SJSA1 (cell line): ENCODE measurements around the gene CCL13. TPM values are rescaled to one million over a fixed set of nuclear protein-coding genes. Genes with fewer than 3 reads are reported as not detected.
A peak's percentile ranks its signal among the peaks of the same experiment; 100 is the strongest.

ENCODE experiments used
- DNase-seq, 2 experiments: peaks; one replicate each; pipeline ENCODE4 v3.0.0-alpha.2; 2015 to 2020; ENCODE audit warnings: low spot score in 2 of 2, low read depth in 1 of 2
- H3K27ac ChIP-seq: fragments of 250-450 bp; sonication (Bioruptor Pico); 2 replicates; pipeline ENCODE4 v1.5.1; 2020; ENCODE audit warnings: mild to moderate bottlenecking, moderate library complexity
- H3K27me3 ChIP-seq: fragments of 250-450 bp; sonication (Bioruptor Pico); replicated peaks from 2 replicates; pipeline ENCODE4 v1.5.1; 2020; ENCODE audit warnings: mild to moderate bottlenecking, moderate library complexity
- H3K36me3 ChIP-seq: fragments of 250-450 bp; sonication (Bioruptor Pico); 2 replicates; pipeline ENCODE4 v1.5.1; 2020; ENCODE audit warnings: mild to moderate bottlenecking
- H3K4me1 ChIP-seq: fragments of 250-450 bp; sonication (Bioruptor Pico); replicated peaks from 2 replicates; pipeline ENCODE4 v1.6.1; 2021; ENCODE audit warnings: mild to moderate bottlenecking
- H3K4me3 ChIP-seq: fragments of 250-450 bp; sonication (Bioruptor Pico); 2 replicates; pipeline ENCODE4 v1.5.1; 2020; ENCODE audit warnings: mild to moderate bottlenecking
- H3K9me3 ChIP-seq: fragments of 250-450 bp; sonication (Bioruptor Pico); replicated peaks from 2 replicates; pipeline ENCODE4 v1.5.1; 2020; ENCODE audit warnings: mild to moderate bottlenecking
- total RNA-seq: library from RNA; depleted of rRNA; stranded (reverse); fragments of >200 nt; shearing (Covaris generic); gene quantifications from 2 replicates; pipeline ENCODE4 v1.2.3, GENCODE V29; 2014

The CCL13 gene
- total RNA-seq, 1 experiment from 2014 or later: not detected

DNA sequence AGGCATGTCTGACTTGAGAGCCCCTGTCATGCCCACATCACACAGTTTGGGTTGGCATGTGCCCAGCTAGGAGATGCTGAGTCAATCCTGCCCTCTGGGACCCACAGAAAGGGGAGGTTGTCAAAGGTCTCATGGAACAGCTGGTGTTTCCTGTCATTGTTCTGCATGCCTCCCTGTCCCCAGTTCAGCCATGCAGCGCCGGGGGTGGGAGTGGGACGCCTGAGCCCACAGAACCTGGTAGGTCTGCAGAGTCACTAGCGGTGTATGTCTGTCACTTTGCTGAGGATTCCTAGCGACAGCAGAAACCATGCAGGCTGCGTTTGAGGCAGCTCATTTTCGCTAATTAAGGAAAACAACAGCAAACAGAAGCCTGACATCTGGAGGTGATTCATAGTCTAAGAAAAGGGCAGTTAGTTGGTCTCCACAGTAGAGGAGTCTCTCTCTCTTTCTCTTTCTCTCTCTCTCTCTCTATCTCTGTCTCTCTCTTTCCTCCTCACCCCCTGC is 26.4 kb downstream of the CCL13 start:
- DNase-seq: peak; percentile 10 to 46
- H3K27ac ChIP-seq: no peak overlapping the region
- no peak overlapping the region for H3K4me3 ChIP-seq
- H3K4me1 ChIP-seq: peaks cover 9% of the 10 kb centered on the region; the same call in 1 of the 2 replicates
- H3K36me3 ChIP-seq: no peaks in the 10 kb centered on the region
- no peaks in the 10 kb centered on the region for H3K27me3 ChIP-seq
- H3K9me3 ChIP-seq: no peaks in the 10 kb centered on the region

DNA sequence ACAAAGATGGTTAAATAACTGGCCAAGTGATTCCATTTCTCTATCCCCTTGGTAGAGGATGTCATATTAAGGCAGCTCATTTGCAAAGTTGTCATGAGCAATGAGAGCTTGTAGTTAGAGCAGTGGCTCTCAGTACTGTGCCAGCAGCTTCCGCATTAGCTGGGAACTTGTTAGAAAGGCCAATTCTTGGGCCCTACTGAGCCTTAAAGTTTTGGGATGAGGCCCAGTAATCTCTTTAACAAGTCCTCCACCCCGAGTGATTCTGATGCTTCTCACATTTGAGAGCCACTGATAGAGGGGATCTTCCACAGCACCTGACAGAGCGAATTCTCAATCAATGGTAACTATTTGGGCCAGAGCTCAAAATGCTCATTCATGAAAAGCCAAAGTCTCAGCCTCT is 26.9 kb downstream of the CCL13 start:
- H3K9me3 ChIP-seq: no peaks in the 10 kb centered on the region
- H3K4me3 ChIP-seq: no peak overlapping the region
- no peak overlapping the region for H3K27ac ChIP-seq
- peaks cover 9% of the 10 kb centered on the region; the same call in 1 of the 2 replicates for H3K4me1 ChIP-seq
- H3K36me3 ChIP-seq: no peaks in the 10 kb centered on the region
- DNase-seq: no peak
- no peaks in the 10 kb centered on the region for H3K27me3 ChIP-seq

DNA sequence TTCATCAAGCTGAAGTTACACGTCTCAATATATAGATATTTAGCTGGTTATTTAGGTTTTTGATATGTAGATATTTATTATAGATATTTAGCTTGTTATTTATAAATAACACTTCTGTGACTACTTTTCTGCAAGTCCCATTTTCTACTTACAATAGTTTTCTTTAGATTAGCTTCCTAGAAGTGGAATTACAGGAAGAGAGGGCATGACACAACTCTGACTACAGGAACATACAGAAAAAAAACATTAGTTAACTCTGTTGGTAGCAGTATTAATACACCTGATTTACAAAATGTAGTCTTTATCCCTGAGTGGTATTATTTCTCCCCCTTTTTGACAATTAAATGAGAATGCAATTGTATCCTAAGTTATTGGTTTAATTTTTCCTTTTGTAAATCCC is 28.0 kb downstream of the CCL13 start:
- DNase-seq: no peak
- no peaks in the 10 kb centered on the region for H3K36me3 ChIP-seq
- H3K27ac ChIP-seq: no peak overlapping the region
- H3K4me3 ChIP-seq: no peak overlapping the region
- no peaks in the 10 kb centered on the region for H3K9me3 ChIP-seq
- no peaks in the 10 kb centered on the region for H3K27me3 ChIP-seq
- H3K4me1 ChIP-seq: peaks cover 9% of the 10 kb centered on the region; the same call in 1 of the 2 replicates

DNA sequence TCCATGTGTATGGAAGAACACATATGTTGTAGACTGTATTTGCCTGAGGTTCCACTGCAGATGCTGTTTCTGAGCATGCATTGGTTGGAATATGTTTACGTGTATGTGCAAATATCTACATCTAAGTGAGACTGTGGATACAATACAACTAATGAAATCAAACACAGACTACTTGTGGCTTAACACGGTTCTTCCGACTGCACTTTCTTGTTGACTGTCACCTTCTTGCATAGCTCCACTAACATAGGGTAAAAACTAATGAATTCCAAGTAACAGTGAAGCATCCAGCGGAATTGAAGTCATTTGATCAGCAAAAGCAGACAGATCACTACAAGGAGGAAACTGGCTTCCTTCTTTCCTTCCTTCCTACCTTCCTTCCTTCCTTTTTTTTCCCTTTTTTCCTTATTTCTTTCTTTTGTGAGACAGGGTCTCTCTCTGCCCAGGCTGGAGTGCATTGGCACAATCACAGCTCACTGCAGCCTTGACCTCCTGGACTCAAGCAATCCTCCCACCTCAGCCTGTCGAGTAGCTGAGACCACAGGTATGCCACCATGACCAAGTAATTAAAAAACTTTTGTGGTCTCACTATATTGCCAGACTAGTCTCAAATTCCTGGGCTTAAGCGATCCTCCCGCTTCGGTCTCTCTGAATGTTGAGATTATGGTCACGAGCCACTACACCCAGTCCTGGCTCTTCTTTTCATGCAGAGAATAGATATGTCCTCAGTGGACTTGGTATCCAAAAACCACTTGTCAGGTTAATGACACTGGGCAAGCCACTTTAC is 28.7 kb downstream of the CCL13 start:
- Histone ChIP-seq H3K4me3 (no peak overlapping the region), H3K27ac (no peak overlapping the region), H3K36me3 (no peaks in the 10 kb centered on the region), H3K4me1 (peaks cover 9% of the 10 kb centered on the region; the same call in 1 of the 2 replicates), H3K27me3 (no peaks in the 10 kb centered on the region), H3K9me3 (no peaks in the 10 kb centered on the region)
- no peak for DNase-seq

DNA sequence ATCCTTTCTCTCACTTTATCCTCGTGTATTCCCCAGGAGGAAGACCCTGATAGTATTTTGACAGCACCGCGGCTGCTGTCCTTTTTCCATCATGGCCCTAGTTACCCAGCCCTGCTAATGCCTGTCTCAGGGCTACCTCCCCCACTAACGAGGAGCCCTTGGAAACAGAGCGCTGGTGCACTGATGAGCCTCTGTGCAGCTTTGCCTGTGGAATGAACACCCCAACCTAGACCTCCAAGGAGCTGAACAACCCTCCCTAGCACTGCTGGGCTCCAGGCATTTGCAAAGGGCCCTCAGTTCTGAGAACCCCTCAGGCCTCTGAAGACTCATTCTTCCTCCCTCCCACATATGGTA is 30.0 kb downstream of the CCL13 start:
- Histone ChIP-seq H3K36me3 (no peaks in the 10 kb centered on the region), H3K4me1 (peaks cover 9% of the 10 kb centered on the region; the same call in 1 of the 2 replicates), H3K9me3 (no peaks in the 10 kb centered on the region), H3K4me3 (no peak overlapping the region), H3K27ac (no peak overlapping the region), H3K27me3 (no peaks in the 10 kb centered on the region)
- DNase-seq: no peak

DNA sequence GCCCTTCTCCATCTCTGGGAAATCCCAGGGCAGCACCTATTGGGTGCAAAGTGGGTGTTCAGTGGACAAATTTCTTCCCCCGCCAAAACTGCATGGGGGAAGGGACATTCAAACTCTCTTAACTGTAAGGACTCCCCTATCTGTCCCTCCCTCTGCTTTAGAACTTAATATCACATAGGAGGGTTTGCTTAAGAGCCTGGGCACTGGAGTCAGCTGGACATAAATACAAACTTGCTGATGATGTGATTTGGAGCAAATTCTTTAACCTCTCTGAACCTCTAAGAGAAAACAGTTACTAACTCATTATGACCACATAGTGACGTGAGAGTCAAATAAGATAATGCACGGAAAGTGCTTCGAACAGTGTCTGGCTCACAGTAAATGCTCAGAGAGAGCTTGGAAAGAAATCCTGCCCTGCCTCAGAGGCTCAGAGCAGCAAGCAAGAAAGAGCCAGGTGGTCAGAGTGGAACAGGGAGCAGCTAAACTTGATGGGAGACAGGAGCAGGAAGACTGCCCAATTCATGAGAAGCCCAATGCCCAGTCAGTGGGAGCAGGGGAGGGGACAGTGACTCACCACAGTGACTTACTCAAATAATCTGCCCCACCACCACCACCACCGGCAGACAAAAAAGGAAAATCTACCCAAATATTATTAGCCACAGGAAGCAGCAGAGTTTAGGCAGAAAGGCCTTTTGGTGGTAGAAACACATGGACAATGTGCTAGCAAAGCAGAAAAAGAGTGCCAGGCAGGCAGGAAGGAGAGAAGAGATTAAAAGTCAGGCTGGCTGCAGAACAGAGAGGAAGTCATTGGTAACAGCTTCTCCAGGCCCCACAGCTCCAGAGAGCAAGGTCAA is 30.6 kb downstream of the CCL13 start:
- Histone ChIP-seq H3K36me3 (no peaks in the 10 kb centered on the region), H3K27ac (no peak overlapping the region), H3K9me3 (no peaks in the 10 kb centered on the region), H3K4me3 (no peak overlapping the region), H3K27me3 (no peaks in the 10 kb centered on the region), H3K4me1 (peaks cover 9% of the 10 kb centered on the region; the same call in 1 of the 2 replicates)
- peak; percentile 18 to 51 for DNase-seq

DNA sequence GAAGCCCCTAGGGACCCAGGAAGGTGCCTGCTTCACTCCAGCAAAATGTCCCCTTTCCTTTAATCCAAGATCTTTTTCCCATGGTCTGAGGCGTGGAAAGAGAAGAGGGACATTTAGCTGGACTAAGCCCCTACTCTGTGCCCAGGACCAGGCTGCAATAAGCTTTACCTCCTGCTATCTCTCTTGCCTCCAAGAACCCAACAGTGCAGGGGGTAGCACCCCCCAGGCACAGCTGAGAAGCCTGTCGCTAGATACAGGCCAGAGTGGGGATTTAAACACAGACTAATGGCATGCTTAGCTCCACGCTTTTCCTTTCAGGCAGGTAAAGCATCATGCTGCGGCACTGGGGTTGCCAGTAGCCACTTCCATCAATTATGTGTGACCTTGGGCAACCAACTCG is 31.3 kb downstream of the CCL13 start:
- Histone ChIP-seq H3K4me3 (no peak overlapping the region), H3K27ac (no peak overlapping the region)

DNA sequence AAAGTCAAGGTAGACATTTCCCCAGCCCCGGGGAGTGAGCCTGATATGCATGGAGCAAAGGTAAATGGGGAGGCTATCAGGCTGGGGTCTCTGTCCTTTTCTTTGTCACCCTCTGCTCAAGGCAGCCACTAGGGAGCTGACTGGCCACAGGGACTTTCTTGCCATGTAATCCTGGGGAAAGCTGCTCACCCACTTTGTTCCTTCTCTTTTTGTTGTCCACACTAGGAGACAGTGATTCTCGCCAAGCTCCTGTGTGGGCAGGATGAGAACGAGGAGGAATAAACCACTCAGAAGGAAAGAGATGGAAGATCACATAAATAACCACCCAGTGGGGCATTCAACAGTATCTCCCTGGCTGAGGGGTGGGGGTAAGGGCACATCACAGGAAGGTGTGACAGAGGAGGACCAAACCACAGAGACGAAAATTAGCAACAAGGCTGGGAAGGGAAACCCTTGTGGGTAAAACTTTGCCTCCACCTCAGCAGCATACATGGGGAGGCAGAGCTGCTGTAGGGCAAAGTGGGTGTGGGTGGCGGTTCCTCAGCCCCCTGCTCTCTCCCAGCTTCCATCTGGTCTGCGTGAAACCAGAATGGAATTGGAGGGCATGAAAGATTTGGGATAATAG is 33.0 kb downstream of the CCL13 start:
- no peak overlapping the region for H3K4me3 ChIP-seq

More for the DNA sequence above, 31.3 kb downstream of the CCL13 start:
- no peak for DNase-seq
- H3K36me3 ChIP-seq: no peaks in the 10 kb centered on the region
- H3K9me3 ChIP-seq: no peaks in the 10 kb centered on the region
- H3K4me1 ChIP-seq: peaks cover 9% of the 10 kb centered on the region; the same call in 1 of the 2 replicates
- H3K27me3 ChIP-seq: no peaks in the 10 kb centered on the region

DNA sequence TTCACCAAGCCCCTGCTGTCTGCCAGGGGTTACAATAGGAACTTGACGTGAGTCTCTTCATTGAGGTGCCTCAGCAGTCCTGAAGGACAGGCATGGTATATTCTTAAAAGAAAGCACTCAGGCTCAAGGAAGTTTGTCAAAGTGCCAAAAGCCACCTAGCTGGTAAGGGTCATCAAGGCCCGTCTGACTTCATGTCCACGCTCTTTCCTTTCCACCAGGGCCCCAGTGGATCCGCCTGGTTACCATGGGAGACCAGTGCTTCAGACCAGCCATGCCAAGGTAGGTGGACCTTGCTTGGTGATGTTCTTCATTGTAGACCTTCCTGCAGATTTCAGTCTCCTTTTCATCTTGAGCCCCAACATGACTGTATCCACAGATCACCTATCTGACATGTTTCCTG is 34.4 kb downstream of the CCL13 start:
- Histone ChIP-seq H3K4me3 (no peak overlapping the region), H3K27me3 (no peaks in the 10 kb centered on the region), H3K36me3 (no peaks in the 10 kb centered on the region), H3K27ac (no peak overlapping the region), H3K4me1 (peaks cover 9% of the 10 kb centered on the region; the same call in 1 of the 2 replicates), H3K9me3 (no peaks in the 10 kb centered on the region)
- DNase-seq: no peak

More for the DNA sequence above, 33.0 kb downstream of the CCL13 start:
- DNase-seq: no peak
- Histone ChIP-seq H3K27me3 (no peaks in the 10 kb centered on the region), H3K9me3 (no peaks in the 10 kb centered on the region), H3K27ac (no peak overlapping the region), H3K4me1 (peaks cover 9% of the 10 kb centered on the region; the same call in 1 of the 2 replicates), H3K36me3 (no peaks in the 10 kb centered on the region)

DNA sequence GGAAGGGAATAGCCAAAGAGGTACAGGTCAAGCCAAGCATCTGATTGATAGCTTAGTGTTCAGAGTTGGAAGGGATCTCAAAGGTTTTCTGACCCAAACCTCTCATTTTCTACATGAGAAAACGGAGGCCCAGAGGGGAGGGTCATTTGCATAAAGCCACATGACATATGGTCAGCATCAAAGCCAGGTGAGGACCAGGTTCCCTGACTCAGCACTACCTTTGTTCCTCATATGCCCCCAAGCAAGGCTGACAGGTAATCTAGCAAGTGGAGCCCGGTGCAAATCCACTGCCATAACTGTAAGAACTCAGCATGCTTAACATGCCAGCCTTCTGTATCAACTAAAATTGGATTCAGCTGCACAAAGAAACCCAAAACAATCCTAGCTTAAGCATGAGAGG is 35.0 kb downstream of the CCL13 start:
- Histone ChIP-seq H3K4me3 (no peak overlapping the region), H3K4me1 (peaks cover 9% of the 10 kb centered on the region; the same call in 1 of the 2 replicates), H3K9me3 (no peaks in the 10 kb centered on the region), H3K27ac (no peak overlapping the region), H3K36me3 (no peaks in the 10 kb centered on the region), H3K27me3 (no peaks in the 10 kb centered on the region)
- no peak for DNase-seq

DNA sequence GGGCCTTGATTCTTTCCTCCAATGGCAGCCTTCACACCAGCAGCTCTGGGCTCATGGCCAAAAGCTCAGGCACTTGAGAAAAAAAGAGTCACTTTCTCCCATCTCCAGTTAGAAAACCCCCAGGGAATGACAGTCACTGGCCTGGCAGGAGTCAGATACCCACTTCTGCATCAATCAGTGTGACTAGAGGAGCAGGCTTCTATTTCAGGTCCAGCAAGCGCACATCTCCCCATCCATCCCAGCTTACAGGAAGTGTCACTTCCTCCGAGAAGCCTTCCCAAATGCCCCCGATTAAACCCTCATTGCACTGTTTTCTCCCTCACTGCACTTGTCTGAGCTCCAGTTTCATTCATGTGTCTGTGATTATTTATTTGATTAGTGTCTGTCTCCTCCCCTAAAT is 37.1 kb downstream of the CCL13 start:
- no peaks in the 10 kb centered on the region for H3K9me3 ChIP-seq

DNA sequence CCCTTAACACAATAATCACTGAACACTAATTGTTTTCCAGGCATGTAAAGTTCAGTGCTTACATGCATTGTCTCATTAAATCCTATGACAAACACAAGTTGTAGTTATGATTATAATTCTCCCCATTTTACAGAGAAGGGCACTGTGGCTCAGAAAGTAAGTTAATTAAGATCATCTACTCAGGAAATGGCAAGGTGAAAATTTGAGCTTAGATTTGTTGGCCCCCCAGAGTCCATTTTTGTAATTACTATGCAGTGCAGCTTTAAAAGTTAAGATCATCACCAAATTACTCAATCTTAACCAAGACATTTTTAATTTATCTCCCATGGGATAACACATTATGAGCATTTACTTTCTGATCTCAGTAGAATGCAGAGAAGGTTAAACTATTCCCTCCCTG is 41.0 kb downstream of the CCL13 start:
- no peaks in the 10 kb centered on the region for H3K36me3 ChIP-seq

More for the DNA sequence above, 37.1 kb downstream of the CCL13 start:
- Histone ChIP-seq H3K27ac (no peak overlapping the region), H3K27me3 (no peaks in the 10 kb centered on the region; the same call in 1 of the 2 replicates), H3K36me3 (no peaks in the 10 kb centered on the region), H3K4me1 (no peaks in the 10 kb centered on the region), H3K4me3 (no peak overlapping the region)
- no peak for DNase-seq

DNA sequence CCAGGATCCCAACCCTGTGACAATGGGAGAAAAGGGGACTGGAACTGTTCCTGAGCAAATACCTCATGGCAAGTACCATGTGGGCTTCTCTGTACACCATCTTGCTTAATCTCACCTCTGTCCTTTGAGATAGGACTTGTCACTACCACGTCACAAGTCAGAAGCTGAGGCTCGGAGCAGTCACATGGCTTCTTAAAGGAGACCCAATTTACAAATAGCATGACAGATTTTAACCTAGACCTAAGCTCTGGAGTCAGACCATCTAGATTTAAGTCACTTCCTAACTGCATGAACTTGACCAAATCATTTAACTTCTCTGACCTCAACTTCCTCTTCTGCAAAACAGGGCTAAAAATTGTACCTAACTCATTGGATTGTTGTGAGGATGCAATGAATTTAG is 42.7 kb downstream of the CCL13 start:
- no peaks in the 10 kb centered on the region for H3K36me3 ChIP-seq
- no peaks in the 10 kb centered on the region for H3K4me1 ChIP-seq
- H3K27me3 ChIP-seq: no peaks in the 10 kb centered on the region; the same call in none of the 2 replicates
- no peak for DNase-seq
- no peaks in the 10 kb centered on the region for H3K9me3 ChIP-seq
- no peak overlapping the region for H3K27ac ChIP-seq
- H3K4me3 ChIP-seq: no peak overlapping the region

More for the DNA sequence above, 41.0 kb downstream of the CCL13 start:
- H3K9me3 ChIP-seq: no peaks in the 10 kb centered on the region
- H3K4me1 ChIP-seq: no peaks in the 10 kb centered on the region
- DNase-seq: no peak
- no peaks in the 10 kb centered on the region; the same call in none of the 2 replicates for H3K27me3 ChIP-seq
- H3K4me3 ChIP-seq: no peak overlapping the region
- H3K27ac ChIP-seq: no peak overlapping the region
